Embryonic facial prominence (tissue), 1 donor: ENCODE measurements around the gene HYAL2.

Source experiments
- DNase-seq: peaks from one replicate; pipeline ENCODE4 v3.0.0-alpha.2; 2016; ENCODE audit errors: extremely low spot score

The HYAL2 gene, protein sequence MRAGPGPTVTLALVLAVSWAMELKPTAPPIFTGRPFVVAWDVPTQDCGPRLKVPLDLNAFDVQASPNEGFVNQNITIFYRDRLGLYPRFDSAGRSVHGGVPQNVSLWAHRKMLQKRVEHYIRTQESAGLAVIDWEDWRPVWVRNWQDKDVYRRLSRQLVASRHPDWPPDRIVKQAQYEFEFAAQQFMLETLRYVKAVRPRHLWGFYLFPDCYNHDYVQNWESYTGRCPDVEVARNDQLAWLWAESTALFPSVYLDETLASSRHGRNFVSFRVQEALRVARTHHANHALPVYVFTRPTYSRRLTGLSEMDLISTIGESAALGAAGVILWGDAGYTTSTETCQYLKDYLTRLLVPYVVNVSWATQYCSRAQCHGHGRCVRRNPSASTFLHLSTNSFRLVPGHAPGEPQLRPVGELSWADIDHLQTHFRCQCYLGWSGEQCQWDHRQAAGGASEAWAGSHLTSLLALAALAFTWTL

DNA sequence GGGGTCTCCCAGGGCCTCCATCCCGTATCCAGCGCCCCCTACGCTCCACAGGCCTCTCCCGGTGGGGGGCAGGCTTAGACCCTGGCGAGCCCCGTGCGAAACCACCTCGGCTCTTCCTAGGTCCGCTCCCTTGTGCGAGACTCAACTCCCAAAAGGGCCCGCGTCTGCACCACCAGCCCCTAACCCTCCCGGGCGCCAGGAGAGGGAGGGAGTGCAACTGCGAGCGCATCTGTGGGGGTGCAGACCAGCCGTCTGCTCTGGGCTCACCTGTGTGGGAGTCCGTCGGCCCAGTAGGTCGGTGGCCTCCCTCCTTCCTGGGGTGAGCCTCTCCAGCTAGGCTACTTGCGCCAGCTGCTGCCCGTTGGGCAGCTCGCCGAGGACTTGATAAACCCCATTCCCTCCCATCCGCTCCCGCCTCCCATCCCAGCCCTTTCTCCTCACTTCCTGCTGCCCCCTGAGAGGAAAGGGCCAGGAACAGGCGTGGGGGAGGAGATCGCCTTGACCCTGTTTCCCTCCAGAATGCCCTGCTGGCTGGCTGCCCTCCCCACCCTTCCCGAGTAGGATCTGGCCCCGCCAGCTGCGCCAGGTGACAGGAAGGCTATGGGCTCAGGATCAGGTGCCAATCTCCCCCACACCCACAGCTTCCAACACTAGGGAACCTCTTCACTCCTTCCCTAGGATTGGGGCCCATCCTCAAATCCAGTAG is at the start of gene HYAL2:
TSS of gene HYAL2 (minus strand) at position 360 of the 706 bp plus-strand sequence. CDS start 2,256 bp downstream, outside the sequence.
- DNase-seq = no peak

DNA sequence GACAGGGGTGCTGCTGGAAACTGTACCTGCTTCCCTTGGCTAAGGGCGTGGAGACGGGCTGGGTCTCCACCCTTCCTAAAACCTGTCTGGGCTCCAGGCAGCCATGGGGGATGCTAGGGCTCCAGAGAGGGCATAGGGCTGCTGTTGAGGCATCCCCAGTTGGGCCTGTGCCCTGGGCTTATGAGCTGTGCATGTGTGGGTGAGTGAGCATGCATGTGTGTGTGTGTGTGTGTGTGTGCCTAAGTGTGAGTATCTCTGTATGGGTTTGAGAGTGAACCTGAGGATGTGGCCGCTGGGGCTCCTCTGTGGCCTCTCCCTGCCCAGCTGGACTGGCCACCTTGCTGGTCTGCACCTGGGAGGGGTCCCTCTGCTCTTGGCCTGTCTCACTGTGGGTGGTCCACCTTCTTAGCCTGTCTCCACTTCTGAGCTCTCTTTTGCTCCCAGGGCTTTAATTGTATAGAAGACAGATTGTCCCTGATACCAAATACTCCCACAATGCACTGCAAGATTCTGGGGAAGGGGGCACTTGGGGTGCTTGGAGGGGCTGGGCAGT is 48.7 kb upstream of the HYAL2 start:
- no peak for DNase-seq

DNA sequence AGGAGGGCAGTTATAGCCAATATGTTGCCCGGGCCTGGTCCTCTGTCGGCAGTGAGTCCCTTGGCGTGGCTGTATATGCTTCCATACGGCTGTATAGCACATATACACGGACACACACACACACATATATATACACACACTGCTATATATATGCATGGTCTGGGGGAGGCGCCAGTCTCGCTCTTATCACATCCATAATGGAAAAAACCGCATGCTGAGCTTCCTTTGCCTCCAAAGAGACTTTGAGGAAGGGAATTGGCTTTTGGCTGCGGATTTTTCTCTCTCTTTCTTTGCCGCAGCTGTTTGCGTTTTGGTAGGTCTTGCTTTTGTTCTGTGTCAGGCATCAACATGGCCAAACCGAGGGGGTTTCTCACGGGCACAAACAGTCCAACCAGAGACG is 48.0 kb upstream of the HYAL2 start:
- DNase-seq = peak; percentile 63

DNA sequence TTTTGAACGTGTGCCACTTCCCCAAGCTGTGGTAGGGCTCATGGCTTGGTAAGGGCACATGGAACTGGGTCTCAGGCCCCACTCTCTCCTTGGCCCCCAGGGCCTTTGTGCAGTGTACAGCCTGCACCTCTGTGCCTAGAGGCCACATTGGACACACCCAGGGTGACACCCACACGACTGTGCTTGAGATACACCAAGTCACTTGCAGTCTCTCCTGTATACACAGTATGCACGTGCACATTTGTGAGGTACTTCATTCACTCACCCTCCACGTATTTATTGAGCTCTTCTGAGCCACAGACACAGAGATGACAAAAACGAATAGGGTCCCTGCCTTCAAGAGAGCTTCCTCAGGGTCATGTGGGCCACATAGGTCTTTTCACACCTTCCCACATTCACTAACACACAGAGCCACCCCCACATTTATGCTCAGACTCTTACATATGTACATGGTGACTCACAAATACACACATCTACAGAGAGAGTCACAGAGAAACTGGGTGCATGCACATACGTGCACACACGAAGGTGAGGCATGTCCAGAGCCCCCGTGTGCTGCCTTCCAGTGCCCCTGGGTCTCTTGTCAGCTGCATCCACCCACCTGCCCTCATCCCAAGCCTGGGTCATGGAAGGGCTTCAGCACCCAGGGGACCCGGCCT is 46.6 kb upstream of the HYAL2 start:
- DNase-seq = no peak

DNA sequence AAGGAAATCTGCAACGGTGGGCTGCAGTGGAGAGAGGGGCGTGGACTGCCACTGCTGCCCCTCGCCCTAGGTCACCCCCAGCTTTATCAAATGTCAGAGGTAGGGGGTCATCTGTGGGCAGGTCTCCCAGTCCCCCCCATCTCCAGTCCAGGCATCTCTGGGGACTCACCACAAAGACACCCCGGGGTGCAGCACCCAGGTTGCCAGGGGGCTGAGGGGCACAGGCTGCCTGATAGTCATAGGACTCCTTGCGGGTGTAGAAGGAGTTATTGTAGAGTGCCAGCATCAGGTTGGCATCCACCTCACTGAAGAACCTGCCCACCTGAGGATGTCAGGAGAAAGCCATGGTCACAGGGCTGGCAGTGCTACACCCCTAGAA is 43.3 kb upstream of the HYAL2 start:
- DNase-seq = no peak

DNA sequence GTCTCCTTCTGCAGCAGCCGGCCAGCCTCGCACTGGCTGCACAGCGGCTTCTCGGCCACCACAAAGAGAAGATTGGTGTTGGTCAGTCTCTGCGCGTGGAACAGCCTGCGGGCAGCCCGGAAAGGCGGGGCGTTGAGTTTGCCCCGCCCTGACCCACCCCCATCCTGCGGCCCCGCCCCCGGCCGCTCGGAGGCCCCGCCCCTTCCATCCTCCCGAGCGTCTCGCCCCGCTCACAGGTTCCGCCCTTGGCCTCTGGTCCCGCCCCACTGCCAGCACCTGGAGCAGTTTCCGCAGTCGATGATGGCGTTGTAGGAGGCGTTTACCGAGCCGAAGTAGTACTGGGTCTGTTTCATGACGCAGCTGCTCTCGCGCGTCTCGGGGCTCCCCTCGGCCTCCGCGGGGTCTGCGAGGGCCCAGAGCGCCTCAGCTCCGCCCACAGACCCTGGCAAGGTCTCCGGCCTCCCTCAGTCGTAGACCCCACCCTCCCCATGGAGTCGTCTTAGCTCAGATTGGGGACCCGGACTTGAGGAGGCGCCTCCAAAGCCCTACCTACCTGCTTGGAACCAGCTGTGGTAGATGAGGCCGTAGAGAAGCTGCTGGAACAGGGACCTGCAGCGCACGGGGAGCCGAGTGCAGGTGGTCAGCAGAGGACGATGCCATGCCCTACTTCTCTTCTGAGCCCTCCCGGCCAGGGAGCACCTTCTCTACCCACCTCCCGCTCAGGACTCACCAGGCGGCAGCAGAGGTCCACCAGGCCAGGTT is 42.7 kb upstream of the HYAL2 start:
- peak; percentile 69 for DNase-seq

DNA sequence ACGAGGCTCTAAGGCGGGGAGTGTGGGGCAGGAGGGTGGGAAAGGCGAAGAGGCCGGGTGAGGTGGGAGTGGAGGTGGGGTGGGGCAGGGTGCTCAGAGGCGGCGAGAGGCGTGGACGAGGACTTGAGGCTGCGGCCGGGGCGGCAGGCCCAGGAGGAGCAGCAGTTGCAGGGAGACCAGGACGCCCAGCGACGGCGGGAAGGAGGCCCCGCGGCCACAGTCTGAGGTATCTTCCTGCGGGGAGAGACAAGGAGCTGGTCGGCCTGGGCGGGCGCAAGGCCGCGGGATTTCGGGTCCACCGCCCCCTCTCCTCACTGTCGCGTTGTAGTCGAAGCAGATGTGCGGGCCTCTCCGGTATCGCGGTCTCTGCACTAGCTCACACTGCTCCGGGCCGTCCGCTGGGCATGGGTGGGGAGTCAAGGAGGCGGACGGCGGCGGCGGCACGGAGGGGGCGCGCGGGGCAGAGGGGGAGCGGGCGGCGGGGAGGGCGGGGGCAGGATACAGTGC is 42.1 kb upstream of the HYAL2 start:
- DNase-seq = no peak

DNA sequence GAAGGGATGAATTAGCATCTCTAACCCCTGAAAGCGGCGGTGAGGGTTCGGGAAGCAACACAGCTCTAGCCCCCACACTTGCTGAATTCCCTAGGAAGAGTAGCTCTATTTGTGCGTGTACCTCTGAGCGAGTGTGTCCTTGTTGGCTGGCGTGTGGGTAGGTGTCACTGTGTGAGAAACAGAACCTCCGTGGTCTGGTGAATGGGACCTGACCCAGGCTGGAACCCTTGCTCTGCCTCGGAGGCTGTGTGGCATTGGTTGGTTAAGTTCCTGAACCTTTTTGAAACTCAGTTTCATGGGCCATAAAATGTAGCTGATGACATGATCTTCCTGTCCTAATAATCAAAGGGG is 37.2 kb upstream of the HYAL2 start:
- no peak for DNase-seq

DNA sequence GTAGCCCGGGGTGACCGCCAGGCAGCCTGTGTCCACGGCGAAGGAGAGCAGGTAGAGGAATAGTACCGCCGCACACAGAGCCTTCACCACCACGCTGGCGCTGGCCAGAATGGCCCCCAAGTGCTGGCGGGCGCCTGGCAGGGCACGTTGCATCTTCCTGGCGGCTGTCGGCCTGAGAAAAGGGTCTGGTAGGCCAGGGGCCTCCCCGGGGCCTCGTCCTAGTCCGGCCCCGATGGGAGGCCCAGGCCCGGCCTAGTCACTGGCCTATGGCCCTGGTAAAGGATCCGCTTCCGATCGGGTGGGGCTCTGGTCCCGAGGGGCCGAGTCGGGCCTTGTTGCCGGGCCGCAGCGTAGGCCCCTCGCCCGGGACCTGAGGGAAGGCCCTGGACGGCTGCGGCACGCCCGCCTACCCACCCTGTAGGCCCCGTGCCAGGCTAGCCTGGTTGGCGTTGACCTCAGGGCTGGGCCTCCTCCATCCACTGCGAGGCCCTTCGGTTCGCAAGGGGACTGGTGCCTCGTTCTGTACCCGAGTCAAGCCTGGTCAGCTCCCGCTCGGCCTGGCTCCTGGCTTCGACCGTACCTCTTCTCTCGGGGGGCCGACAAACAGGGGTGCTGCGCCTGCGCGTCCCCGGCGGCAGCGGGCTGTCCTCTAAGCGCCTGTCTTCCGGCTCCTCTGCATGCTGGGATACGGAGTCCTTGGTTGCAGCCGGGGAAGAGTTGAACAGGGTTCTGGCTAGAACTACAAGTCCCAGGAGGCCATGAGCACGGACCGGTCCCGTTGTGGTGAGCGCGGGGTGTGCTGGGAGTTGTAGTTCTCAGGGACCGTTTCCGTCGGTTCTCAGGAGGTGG is 36.6 kb upstream of the HYAL2 start, which contains the start of gene TMEM115:
TSS of gene TMEM115 (minus strand) at position 611 of the 849 bp plus-strand sequence. CDS start at position 153, 458 bp downstream.
- peak; percentile 99 for DNase-seq

DNA sequence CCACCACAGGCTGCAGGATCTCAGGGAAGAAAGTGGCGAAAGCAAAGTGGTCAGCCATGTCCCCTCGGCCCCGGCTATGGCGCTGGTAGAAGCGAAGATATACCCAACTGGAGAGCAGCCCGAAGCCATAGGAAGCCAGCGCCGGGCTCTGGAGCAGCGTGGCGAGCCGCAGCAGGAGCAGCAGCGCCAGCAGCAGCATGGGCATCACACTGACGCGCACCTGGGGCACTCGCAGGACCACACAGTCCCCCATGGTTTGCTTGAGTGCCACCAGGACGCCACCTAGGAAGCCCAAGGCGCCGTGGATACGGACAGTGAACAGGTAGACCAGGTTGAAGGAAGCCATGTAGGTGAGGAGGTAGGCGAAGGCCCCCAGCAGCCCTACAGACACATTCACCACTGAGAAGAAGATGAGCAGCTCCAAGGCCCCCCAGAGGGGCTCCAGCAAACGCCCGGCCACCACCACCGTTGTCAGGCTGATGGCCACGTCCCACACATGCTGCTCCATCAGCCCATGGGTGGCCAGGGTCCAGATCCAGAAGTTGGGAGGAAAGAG is 35.9 kb upstream of the HYAL2 start:
- DNase-seq = no peak

DNA sequence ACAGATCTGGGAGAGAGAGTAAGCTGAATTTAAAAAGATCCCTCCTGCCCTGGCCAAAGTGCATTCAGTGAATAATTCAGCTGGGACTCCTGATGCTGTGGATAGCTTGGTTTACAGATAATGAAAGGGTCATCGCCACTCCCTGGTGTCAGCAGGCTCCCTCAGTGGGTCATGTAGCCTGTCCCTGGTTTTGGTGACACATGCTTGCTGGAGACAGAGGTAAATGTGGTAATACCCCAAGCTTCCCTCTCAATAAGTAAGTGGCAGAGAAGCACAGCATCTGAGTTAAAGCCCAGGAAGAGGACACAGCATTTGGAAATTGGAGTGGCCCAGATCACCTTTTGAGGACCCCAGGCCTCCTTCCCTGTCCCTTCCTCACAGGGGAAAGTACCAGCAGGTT is 34.9 kb upstream of the HYAL2 start:
- no peak for DNase-seq

DNA sequence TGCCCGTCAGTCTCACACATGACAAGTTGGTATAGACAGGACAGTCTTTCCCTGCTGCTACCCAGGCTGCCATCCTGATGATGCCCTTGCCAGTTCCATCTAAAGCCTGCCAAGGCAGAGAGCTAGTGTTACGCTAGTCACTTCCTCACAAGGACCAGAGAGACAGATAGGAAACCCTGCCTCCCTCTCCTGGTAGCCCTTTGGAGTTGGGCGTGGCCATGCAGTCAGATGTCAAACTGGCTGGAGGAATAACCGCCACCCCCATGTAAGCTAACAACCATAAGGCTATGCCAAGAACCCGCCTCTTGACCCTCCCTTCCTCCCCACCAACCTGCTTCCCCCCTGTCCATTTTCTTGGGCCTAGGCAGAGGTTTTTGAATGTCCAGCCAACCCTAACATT is 34.0 kb upstream of the HYAL2 start:
- no peak for DNase-seq

DNA sequence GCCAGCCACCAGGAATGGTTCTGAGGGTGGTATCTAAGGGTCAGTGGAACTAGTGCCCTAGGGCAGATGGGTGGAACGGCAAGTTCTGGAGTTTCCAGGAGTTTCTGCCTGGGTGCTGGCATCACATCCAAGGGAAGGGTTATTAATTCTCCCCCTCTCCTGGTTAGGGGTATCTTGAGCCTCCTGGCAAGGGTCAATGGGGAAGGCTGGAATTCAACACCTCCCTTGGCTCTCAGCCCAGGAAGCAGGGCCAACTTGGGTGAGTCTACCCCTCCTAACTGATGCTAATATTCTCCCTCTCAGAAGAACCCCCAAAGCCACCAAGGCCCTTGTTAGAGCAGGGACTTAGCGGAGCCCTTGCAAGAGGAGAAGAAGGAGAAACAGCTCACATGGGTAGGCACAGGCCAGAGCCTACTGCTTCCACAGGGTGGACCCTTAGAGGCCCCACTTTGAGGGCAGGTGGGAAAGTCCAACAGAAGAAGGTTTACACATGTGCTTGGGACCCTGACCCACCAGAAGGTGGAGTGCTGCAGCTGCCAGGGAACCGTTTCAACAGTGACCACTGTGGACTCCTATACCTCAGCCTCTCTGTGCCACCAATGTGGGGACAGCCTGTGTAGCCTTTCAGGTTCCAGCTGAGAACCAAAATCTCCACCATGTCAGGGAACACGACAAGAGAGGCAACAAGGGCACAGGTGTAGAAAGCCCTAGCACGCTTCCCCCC is 33.4 kb upstream of the HYAL2 start:
- no peak for DNase-seq

DNA sequence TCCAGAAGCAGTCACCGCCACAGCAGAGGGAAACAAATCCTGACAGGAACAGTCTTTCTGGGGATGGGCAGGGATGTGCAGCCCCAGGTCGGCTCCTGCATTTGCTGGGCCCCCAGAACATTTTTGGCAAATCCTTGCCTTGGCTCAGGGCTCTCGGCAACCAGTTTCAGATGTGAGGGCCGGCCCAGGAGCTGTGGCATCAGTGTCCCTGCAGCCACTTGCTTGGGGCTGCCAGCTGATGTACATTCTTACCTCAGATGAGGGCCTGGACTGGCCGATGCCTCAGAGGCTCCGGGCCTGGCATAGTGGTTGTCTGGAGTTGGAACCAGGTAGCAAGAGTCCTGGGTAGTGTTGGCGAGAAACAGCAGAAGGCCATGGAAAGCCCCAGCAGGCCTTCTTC is 32.3 kb upstream of the HYAL2 start:
- no peak for DNase-seq

DNA sequence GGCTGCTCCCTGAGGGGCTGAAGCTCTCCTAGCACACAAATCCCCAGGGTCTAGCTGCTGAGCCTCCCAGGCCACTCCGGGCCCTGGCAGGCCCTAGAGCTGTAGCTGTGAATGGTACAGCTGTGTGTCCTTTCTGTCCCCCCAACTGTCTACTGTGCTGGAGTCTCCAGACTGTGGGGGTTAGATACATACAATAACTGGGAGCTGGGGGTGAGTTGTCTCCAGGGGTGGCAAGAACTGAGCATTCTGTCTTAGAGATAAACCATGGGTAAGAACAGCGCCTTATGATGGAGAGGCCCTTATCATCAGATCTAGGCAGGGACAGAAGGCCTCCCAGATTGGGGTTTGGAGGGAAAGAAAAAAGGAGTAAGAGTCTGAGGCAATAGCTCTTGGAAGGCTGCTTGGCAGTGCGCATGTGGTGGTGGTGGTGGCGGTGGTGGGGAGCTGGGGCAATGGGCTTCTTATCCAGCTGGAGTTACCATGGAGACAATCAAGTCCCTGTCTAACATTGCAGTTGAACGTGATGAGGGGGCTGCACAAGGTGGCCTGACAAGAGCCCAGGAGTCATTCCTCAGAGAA is 31.7 kb upstream of the HYAL2 start:
- DNase-seq = no peak

DNA sequence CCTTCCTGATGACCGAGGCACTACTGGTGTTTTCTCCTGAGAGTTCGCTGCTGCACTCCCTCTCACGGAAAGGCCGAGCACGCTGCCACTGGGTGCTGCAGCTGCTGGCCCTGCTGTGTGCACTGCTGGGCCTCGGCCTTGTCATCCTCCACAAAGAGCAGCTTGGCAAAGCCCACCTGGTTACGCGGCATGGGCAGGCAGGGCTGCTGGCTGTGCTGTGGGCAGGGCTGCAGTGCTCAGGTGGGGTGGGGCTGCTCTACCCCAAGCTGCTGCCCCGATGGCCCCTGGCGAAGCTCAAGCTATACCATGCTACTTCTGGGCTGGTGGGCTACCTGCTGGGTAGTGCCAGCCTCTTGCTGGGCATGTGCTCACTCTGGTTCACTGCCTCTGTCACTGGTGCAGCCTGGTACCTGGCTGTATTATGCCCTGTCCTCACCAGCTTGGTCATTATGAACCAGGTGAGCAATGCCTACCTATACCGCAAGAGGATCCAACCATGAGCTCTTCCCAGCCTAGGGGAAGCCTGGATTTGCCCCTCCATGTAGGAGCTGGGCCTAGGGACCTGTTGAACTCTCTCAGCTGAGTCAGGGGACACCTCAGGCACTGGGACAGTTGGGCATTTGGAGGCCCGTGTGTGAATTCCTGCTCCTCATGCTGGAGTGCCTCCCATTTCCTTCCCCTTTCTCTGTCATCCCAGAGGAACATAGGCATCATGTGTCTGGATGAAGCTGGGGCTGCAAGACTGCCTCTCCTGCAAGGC is 30.9 kb upstream of the HYAL2 start:
- DNase-seq = no peak

DNA sequence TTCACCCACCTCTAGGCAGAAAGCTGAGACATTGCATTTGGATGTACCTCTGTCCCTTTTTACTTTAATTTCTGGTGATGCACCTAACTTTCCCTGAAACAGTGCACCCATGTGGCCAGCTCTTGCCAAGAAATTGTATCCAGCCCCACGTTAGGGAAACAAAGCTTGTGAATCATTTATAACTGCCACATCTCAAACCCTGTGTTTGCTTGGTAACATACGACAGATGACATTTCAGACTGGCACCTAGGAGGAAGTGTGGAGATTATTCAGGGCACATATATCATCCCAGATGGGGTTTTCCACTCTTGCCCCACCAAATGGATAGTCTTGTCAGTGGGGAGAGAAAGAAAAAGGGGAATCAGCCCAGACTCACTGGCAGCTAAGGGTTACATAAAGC is 30.2 kb upstream of the HYAL2 start:
- DNase-seq = no peak

DNA sequence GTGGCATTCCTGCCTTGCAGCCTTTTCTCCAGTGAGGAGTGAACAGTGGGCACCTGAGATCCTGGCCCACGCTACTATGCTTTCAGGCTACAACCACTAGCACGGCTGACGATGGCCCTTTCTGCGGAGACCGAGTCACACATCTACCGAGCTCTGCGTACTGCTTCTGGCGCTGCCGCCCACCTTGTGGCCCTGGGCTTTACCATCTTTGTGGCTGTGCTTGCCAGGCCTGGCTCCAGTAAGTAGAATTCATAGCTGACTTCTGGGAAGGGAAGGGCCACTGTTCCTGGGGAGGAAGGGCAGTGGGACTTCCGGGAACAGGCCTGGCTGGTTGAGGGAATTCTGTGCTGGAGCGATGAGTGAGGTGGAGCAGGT is 28.8 kb upstream of the HYAL2 start:
- no peak for DNase-seq
